Heart left ventricle (tissue), 13 donors: ENCODE measurements around the gene PANX2.

Source experiments
- POLR2A ChIP-seq, 2 donors: fragments of 450-650 bp; IDR thresholded peaks; one replicate each; pipeline ENCODE4 v1.6.1; 2017; ENCODE audit warnings: antibody characterized with exemption in 2 of 2, mild to moderate bottlenecking in 2 of 2, moderate library complexity in 2 of 2
- TF ChIP-seq, protein P1 (sequence below), 12 donors: fragments of 200-600 bp; sonication (generic) in 4 of 12; IDR thresholded peaks; one replicate each; pipeline versions ENCODE4 v1.5.0 to v1.8.0; 2018 to 2022; ENCODE audit warnings: antibody characterized with exemption in 12 of 12, mild to moderate bottlenecking in 5 of 12
- donor health status: ischemic (EF 13 %, LVEDD 7.1; RV severe dilation, severe dysfunction).
- donor health status: DM: no; HTN: yes; CAD: no.
- donor health status: DM: no; HTN: no; CAD: no.
- donor health status: ischemic (EF 25% LVEDD 6.9; RV normal size, moderate dysfunction).
- donor health status: ischemic (EF 25% LVEDD 5.7; RV mildly dilated, moderate dysfunction).
- donor health status: ischemic (EF 35%, LVEDD 5.7; RV mildly dilated, moderate dysfunction).
- donor health status: nonischemic (EF 11% LVEDD 7.7; RV severe dilation, severe dysfunction).
- donor health status: DM: yes; HTN: yes; CAD: no.
- donor health status: PGD.
- donor health status: ischemic (EF 29% LVEDD 5.4; RV normal size, mild dysfunction).
- donor health status: nonischemic (EF 23%, LVEDD 6.1; RV moderate dilation, normal function).

DNA sequence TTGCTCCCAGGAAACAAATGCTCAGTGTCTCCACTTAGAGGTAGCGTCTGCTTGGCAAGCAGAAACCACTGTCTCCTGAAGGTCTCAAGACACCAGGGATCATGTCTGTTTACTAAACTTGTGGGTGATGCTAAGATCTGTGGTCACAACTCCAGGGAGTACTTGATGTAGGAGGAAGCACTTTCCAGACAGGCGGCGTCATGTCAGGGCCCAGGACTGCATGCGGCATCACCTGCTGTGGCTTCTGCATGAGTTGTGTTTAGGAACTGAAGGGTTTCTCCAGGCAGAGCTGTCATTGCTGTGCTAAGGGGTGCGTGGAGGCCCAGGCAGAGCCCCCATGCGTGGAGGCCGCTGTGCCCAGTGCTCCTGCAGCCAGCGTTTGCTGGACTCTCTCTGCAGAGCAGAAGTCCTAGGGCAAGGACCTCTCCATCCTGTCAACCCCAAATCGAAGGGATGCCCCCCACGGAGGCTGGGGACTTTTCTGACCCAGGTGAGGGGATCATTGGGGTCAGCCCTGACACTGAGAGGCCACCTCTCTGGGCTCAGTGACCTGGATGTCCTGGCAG lies 8.1 kb upstream of the PANX2 start:
- TF ChIP-seq, protein P1, sequence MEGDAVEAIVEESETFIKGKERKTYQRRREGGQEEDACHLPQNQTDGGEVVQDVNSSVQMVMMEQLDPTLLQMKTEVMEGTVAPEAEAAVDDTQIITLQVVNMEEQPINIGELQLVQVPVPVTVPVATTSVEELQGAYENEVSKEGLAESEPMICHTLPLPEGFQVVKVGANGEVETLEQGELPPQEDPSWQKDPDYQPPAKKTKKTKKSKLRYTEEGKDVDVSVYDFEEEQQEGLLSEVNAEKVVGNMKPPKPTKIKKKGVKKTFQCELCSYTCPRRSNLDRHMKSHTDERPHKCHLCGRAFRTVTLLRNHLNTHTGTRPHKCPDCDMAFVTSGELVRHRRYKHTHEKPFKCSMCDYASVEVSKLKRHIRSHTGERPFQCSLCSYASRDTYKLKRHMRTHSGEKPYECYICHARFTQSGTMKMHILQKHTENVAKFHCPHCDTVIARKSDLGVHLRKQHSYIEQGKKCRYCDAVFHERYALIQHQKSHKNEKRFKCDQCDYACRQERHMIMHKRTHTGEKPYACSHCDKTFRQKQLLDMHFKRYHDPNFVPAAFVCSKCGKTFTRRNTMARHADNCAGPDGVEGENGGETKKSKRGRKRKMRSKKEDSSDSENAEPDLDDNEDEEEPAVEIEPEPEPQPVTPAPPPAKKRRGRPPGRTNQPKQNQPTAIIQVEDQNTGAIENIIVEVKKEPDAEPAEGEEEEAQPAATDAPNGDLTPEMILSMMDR (IDR thresholded peaks at IDR 0.05) = no peak
- no peak for TF ChIP-seq POLR2A (IDR thresholded peaks at IDR 0.05)
